GM23248 (cell line): ENCODE measurements around the gene UNC13B.
"Not testable (repeated sequence)": the region's sequence is repeated elsewhere in the genome, so short reads cannot be mapped to it uniquely, and the experiment has no call there.

Source experiments
- EZH2 ChIP-seq: fragments of 200-600 bp; sonication (generic); IDR thresholded peaks from 2 replicates; pipeline ENCODE4 v1.6.1; 2018; ENCODE audit warnings: antibody characterized with exemption, mild to moderate bottlenecking; ENCODE audit not compliant: insufficient read depth, poor library complexity, severe bottlenecking
- EZH2phosphoT487 ChIP-seq: fragments of 200-600 bp; sonication (generic); IDR thresholded peaks from 2 replicates; pipeline ENCODE4 v1.6.1; 2018; ENCODE audit warnings: antibody characterized with exemption, moderate library complexity, mild to moderate bottlenecking, low read depth; ENCODE audit not compliant: insufficient read depth

DNA sequence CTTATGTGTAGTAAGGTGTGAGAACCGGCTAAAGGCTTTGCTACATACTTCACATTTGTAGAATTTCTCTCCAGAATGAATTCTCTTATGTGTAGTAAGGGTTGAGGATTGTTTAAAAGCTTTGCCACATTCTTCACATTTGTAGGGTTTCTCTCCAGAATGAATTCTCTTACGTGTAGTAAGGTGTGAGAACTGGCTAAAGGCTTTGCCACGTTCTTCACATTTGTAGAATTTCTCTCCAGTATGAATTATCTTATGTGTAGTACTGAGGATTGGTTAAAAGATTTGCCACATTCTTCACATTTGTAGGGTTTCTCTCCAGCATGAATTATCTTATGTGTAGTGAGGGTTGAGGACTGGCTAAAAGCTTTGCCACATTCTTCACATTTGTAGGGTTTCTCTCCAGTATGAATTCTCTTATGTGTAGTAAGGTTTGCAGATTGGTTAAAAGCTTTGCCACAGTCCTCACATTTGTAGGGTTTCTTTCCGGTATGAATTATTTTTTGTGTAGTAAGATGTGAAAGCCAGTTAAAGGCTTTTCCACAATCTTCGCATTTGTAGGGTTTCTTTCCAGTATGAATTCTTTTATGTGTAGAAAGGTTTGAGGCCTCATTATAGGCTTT lies 13.8 kb upstream of the UNC13B start:
- not testable (repeated sequence) for TF ChIP-seq EZH2phosphoT487, EZH2
